Hepatocyte (in vitro differentiated cells): Measurements from ENCODE around the gene RPS21.

Experiments
- EZH2 ChIP-seq: fragments of 200-600 bp; sonication (generic); IDR thresholded peaks from 2 replicates; pipeline ENCODE4 v1.6.1; 2016; ENCODE audit warnings: antibody characterized with exemption, mild to moderate bottlenecking, borderline replicate concordance
- TF ChIP-seq, protein P1 (sequence below): fragments of 200-600 bp; sonication (generic); IDR thresholded peaks from 2 replicates; pipeline ENCODE4 v1.5.1; 2016; ENCODE audit warnings: antibody characterized with exemption, mild to moderate bottlenecking; ENCODE audit not compliant: poor library complexity

- TF ChIP-seq, protein P1, sequence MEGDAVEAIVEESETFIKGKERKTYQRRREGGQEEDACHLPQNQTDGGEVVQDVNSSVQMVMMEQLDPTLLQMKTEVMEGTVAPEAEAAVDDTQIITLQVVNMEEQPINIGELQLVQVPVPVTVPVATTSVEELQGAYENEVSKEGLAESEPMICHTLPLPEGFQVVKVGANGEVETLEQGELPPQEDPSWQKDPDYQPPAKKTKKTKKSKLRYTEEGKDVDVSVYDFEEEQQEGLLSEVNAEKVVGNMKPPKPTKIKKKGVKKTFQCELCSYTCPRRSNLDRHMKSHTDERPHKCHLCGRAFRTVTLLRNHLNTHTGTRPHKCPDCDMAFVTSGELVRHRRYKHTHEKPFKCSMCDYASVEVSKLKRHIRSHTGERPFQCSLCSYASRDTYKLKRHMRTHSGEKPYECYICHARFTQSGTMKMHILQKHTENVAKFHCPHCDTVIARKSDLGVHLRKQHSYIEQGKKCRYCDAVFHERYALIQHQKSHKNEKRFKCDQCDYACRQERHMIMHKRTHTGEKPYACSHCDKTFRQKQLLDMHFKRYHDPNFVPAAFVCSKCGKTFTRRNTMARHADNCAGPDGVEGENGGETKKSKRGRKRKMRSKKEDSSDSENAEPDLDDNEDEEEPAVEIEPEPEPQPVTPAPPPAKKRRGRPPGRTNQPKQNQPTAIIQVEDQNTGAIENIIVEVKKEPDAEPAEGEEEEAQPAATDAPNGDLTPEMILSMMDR, result peak; percentile 8
- TF ChIP-seq EZH2, result no peak
Measured at GRCh38 chr20:62427172-62428001, 40.5 kb downstream of the RPS21 start, which contains the start of gene RBBP8NL.
